Measurements from ENCODE around the gene ERICH3. TPM values are rescaled to one million over a fixed set of nuclear protein-coding genes. Genes with fewer than 3 reads are reported as not detected.

The ERICH3 gene
- total and polyA plus RNA-seq, 9 of the 15 experiments (the other 6 are each of a cell fraction or from before 2014, with no cell fraction given) = not detected

DNA sequence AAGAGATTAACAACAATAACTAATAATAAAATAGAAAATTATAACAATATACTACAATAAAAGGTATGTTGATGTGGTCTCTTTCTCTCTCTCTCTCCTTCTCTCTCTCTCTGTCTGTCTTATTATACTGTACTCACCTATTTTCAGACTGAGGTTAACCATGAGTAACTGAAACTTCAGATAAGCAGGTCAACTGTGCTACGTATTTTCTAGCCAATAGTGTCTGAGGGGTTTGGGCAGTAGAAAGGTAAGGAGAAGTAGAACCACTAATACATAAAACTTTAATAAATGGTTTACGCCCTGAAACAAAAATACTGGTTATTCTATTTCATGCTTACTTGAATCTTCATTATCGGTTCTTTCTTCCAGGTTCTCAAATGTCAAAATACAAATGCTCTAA lies 90.2 kb downstream of the ERICH3 start:
- no peak overlapping the region for H3K4me2 ChIP-seq (ENCODE audit: insufficient read depth, low read length)
- H3K4me3 ChIP-seq = no peak overlapping the region
- no peaks in the 10 kb centered on the region for H3K27me3 ChIP-seq (ENCODE audit: control insufficient read depth in 2 of 2, insufficient read depth in 2 of 2, low read length in 2 of 2)
- ChIA-PET CTCF (ENCODE audit: low intra/inter-chr PET ratio) (no interaction called here), POLR2A (no interaction called here)
- no peak overlapping the region for H2AFZ ChIP-seq (ENCODE audit: low read depth, low read length)
- no peaks in the 10 kb centered on the region for H3K36me3 ChIP-seq (ENCODE audit: control insufficient read depth, insufficient read depth, low read length)
- no peak for TF ChIP-seq FOXK2 (conservative IDR thresholded peaks at IDR 0.05 in 1 of 2, IDR thresholded peaks at IDR 0.05 in 1 of 2; ENCODE audit: low read depth in 2 of 2)
- TF ChIP-seq MED1 (CRISPR knock-in tag; IDR thresholded peaks at IDR 0.05; ENCODE audit: borderline replicate concordance) = no peak
- TF ChIP-seq BRD4 (IDR thresholded peaks at IDR 0.05) = no peak
- no peak for TF ChIP-seq NFATC3 (IDR thresholded peaks at IDR 0.05)
- no peak for TF ChIP-seq ESRRA (IDR thresholded peaks at IDR 0.05; ENCODE audit: borderline replicate concordance, low read depth)
- TF ChIP-seq POLR2H (tag; IDR thresholded peaks at IDR 0.05; ENCODE audit: low read depth) = no peak
- no peak for TF ChIP-seq ZNF395 (CRISPR knock-in tag; IDR thresholded peaks at IDR 0.05)
- TF ChIP-seq ZBED1 (IDR thresholded peaks at IDR 0.05) = no peak
- no peak for TF ChIP-seq ZNF140 (CRISPR knock-in tag; IDR thresholded peaks at IDR 0.05)
- no peak for TF ChIP-seq MYBL2 (IDR thresholded peaks at IDR 0.05; ENCODE audit: low read depth)
- no peak for TF ChIP-seq MYBL2 (CRISPR knock-in tag; IDR thresholded peaks at IDR 0.05; ENCODE audit: borderline replicate concordance)
- no peak for TF ChIP-seq HDAC8 (tag; IDR thresholded peaks at IDR 0.05)
- TF ChIP-seq SRF (CRISPR knock-in tag; IDR thresholded peaks at IDR 0.05) = no peak
- TF ChIP-seq, protein P1, sequence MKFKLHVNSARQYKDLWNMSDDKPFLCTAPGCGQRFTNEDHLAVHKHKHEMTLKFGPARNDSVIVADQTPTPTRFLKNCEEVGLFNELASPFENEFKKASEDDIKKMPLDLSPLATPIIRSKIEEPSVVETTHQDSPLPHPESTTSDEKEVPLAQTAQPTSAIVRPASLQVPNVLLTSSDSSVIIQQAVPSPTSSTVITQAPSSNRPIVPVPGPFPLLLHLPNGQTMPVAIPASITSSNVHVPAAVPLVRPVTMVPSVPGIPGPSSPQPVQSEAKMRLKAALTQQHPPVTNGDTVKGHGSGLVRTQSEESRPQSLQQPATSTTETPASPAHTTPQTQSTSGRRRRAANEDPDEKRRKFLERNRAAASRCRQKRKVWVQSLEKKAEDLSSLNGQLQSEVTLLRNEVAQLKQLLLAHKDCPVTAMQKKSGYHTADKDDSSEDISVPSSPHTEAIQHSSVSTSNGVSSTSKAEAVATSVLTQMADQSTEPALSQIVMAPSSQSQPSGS (CRISPR knock-in tag; IDR thresholded peaks at IDR 0.05) = no peak
- TF ChIP-seq ZNF639 (CRISPR knock-in tag; conservative IDR thresholded peaks at IDR 0.05 in 1 of 2, IDR thresholded peaks at IDR 0.05 in 1 of 2) = no peak
- in situ Hi-C loops (cut with MboI) = no loop called here
- H3K27ac ChIP-seq (ENCODE audit: extremely low read depth, low read depth, low read length) = no peak overlapping the region
- no peak for FAIRE-seq
- DNase-seq (ENCODE audit: extremely low read depth in 1 of 4, low spot score in 3 of 4) = no peak
- no peak for ATAC-seq
- H4K20me1 ChIP-seq (replicated peaks; ENCODE audit: control insufficient read depth, insufficient read depth, low read length) = no peaks in the 10 kb centered on the region
- H3K9me3 ChIP-seq (replicated peaks; ENCODE audit: control insufficient read depth, insufficient read depth, low read depth, low read length) = no peaks in the 10 kb centered on the region
- H3K9ac ChIP-seq (ENCODE audit: insufficient read depth in 1 of 2, low read depth in 2 of 2, low read length in 2 of 2) = no peak overlapping the region
- intact Hi-C loops (cut with micrococcal nuclease) = no loop called here
- H3K4me1 ChIP-seq (replicated peaks in 1 of 2; ENCODE audit: control insufficient read depth in 2 of 2, insufficient read depth in 2 of 2, low read length in 2 of 2) = no peaks in the 10 kb centered on the region
- BruUV-seq (replicated peaks) = no TSS peak
- WGBS (ENCODE audit: insufficient coverage, low coverage, missing lambda C conversion rate) = 0% methylated on average over 3 of the region's 3 CpGs
- H3K79me2 ChIP-seq (ENCODE audit: control insufficient read depth, insufficient read depth, low read length) = no peaks in the 10 kb centered on the region
- H3K9me1 ChIP-seq (ENCODE audit: control insufficient read depth, insufficient read depth, low read length) = no peaks in the 10 kb centered on the region
